A549 (cell line): Measurements from ENCODE around the gene SCYL3. TPM values are rescaled to one million over a fixed set of nuclear protein-coding genes. Genes with fewer than 3 reads are reported as not detected.

ENCODE experiments used
- ATAC-seq, 2 experiments: fragments of 200-7000 bp in 1 of 2; fragments of >200 bp in 1 of 2; cut with Nextera tagmentation in 1 of 2; cut with Tn5 transposase in 1 of 2; 3 replicates each; pipeline versions ENCODE4 v1.8.0 to v1.9.1; 2018 to 2020; ENCODE audit warnings: mild to moderate bottlenecking in 1 of 2, moderate library complexity in 1 of 2
- CTCF ChIA-PET: fragments of 300-600 bp; sonication (Branson Sonifier 250); formaldehyde crosslinking; extraction: SDS; loops from one replicate; lab custom pipeline; 2021; ENCODE audit warnings: antibody characterized with exemption, inconsistent platforms; lab: Yijun Ruan, JAX
- POLR2A ChIA-PET: fragments of 350-600 bp; formaldehyde crosslinking; extraction: SDS; loops from one replicate; lab custom pipeline; 2021; ENCODE audit warnings: antibody characterized with exemption, inconsistent platforms; lab: Yijun Ruan, JAX
- DNase-seq, 2 experiments: peaks; one replicate each; pipeline versions ENCODE4 v3.0.0 to v3.0.0-alpha.2; 2011 to 2016; ENCODE audit warnings: low read depth in 1 of 2, low spot score in 1 of 2
- FAIRE-seq: peaks from 2 replicates; lab custom pipeline; 2011; peaks lifted over from hg19 to GRCh38; lab: Jason Lieb, UNC
- H3K27ac ChIP-seq, 2 experiments: fragments of >200 bp; sonication (Bioruptor Twin); formaldehyde crosslinking; 3 replicates each; pipeline ENCODE4 v1.5.1; 2016 to 2017
- H3K4me1 ChIP-seq: fragments of >200 bp; sonication (Bioruptor Twin); formaldehyde crosslinking; 3 replicates; pipeline ENCODE4 v1.6.1; 2016
- H3K4me2 ChIP-seq: fragments of >200 bp; sonication (Bioruptor Twin); formaldehyde crosslinking; 3 replicates; pipeline ENCODE4 v1.6.1; 2016
- H3K4me3 ChIP-seq: fragments of >200 bp; sonication (Bioruptor Twin); formaldehyde crosslinking; 3 replicates; pipeline ENCODE4 v1.5.1; 2016
- H3K9me3 ChIP-seq: fragments of >200 bp; sonication (Bioruptor Twin); formaldehyde crosslinking; 3 replicates; pipeline ENCODE4 v1.6.1; 2016
- BHLHE40 ChIP-seq: IDR thresholded peaks from 2 replicates; pipeline ENCODE4 v1.6.1; 2012; ENCODE audit warnings: low read depth, low read length, inconsistent platforms
- CEBPB ChIP-seq, 2 experiments: fragments of >200 bp in 1 of 2; sonication (Bioruptor Twin) in 1 of 2; formaldehyde crosslinking in 1 of 2; IDR thresholded peaks; 2 replicates each; pipeline ENCODE4 v1.6.1; 2012 to 2016
- CHD4 ChIP-seq: fragments of 200-600 bp; sonication (generic); IDR thresholded peaks from 2 replicates; pipeline ENCODE4 v1.6.1; 2016; ENCODE audit warnings: antibody characterized with exemption, mild to moderate bottlenecking, borderline replicate concordance
- ESRRA ChIP-seq: fragments of 150-350 bp; IDR thresholded peaks from 2 replicates; pipeline ENCODE4 v1.6.1; 2014; ENCODE audit warnings: mild to moderate bottlenecking, low read length, borderline replicate concordance
- FOSB ChIP-seq: fragments of 250-450 bp; sonication (Bioruptor Pico); IDR thresholded peaks from 2 replicates; pipeline ENCODE4 v1.5.0; 2020; ENCODE audit warnings: mild to moderate bottlenecking, moderate library complexity
- GATA3 ChIP-seq: IDR thresholded peaks from 2 replicates; pipeline ENCODE4 v1.6.1; 2012; ENCODE audit warnings: borderline replicate concordance
- KDM1A ChIP-seq: fragments of 200-600 bp; sonication (generic); IDR thresholded peaks from 2 replicates; pipeline ENCODE4 v1.6.1; 2016; ENCODE audit warnings: low read depth, mild to moderate bottlenecking
- MAFK ChIP-seq: fragments of 450-650 bp; IDR thresholded peaks from 2 replicates; pipeline ENCODE4 v1.6.1; 2014; ENCODE audit not compliant: partially characterized antibody
- NFE2L2 ChIP-seq: fragments of 150-350 bp; conservative IDR thresholded peaks from 2 replicates; pipeline ENCODE4 v1.6.1; 2014; ENCODE audit warnings: low read length
- NPAS2 ChIP-seq: fragments of 250-450 bp; sonication (Bioruptor Pico); IDR thresholded peaks from 2 replicates; pipeline ENCODE4 v1.8.0; 2022; ENCODE audit warnings: mild to moderate bottlenecking, moderate library complexity, borderline replicate concordance
- PHF8 ChIP-seq: fragments of 200-600 bp; sonication (generic); IDR thresholded peaks from 2 replicates; pipeline ENCODE4 v1.6.1; 2016; ENCODE audit warnings: low read depth, mild to moderate bottlenecking, antibody characterized with exemption, moderate library complexity, borderline replicate concordance
- POLR2A ChIP-seq: IDR thresholded peaks from 2 replicates; pipeline ENCODE4 v1.6.1; 2012; ENCODE audit warnings: mild to moderate bottlenecking, low read length
- RCOR1 ChIP-seq: fragments of 150-350 bp; IDR thresholded peaks from 2 replicates; pipeline ENCODE4 v1.6.1; 2014; ENCODE audit warnings: antibody characterized with exemption, low read length, low read depth
- TFCP2L1 ChIP-seq: fragments of 250-450 bp; sonication (Bioruptor Pico); IDR thresholded peaks from 2 replicates; pipeline ENCODE4 v1.5.0; 2021; ENCODE audit warnings: mild to moderate bottlenecking
- ZC3H11A ChIP-seq: fragments of 450-650 bp; IDR thresholded peaks from 2 replicates; pipeline ENCODE4 v1.6.1; 2014; ENCODE audit warnings: antibody characterized with exemption, mild to moderate bottlenecking
- ZFP36 ChIP-seq: fragments of 450-650 bp; IDR thresholded peaks from 2 replicates; pipeline ENCODE4 v1.6.1; 2014; ENCODE audit warnings: borderline replicate concordance; ENCODE audit not compliant: partially characterized antibody
- WGBS: methylation state at CpG from one replicate; pipeline ENCODE4 v1.1.6; 2017; ENCODE audit errors: missing lambda C conversion rate; 5-methylcytosine and 5-hydroxymethylcytosine counted together
- polyA plus RNA-seq, 4 experiments: library from polyadenylated mRNA; depleted of rRNA in 3 of 4; stranded (reverse); fragments of >200 nt; fragmentation: RNase III in 1 of 4; extraction: RNeasy Plus Mini Kit Qiagen cat#74134 plus additional on column Dnase treatment in 1 of 4; gene quantifications; 2 replicates in 3 of 4; 3 replicates in 1 of 4; pipeline ENCODE4 v1.2.3, GENCODE V29; 2011 to 2017
- TF ChIP-seq, protein P1 (sequence below): fragments of 450-650 bp; IDR thresholded peaks from 2 replicates; pipeline ENCODE4 v1.6.1; 2014; ENCODE audit warnings: antibody characterized with exemption
- TF ChIP-seq, protein P2 (sequence below): fragments of 200-600 bp; sonication (generic); IDR thresholded peaks from 2 replicates; pipeline ENCODE4 v1.6.1; 2016; ENCODE audit warnings: antibody characterized with exemption, mild to moderate bottlenecking, moderate library complexity

SCYL3 gene
- polyA plus RNA-seq, 2 of the 4 experiments (the other 2 are of a cell fraction): 3.2 to 7.3 TPM

DNA sequence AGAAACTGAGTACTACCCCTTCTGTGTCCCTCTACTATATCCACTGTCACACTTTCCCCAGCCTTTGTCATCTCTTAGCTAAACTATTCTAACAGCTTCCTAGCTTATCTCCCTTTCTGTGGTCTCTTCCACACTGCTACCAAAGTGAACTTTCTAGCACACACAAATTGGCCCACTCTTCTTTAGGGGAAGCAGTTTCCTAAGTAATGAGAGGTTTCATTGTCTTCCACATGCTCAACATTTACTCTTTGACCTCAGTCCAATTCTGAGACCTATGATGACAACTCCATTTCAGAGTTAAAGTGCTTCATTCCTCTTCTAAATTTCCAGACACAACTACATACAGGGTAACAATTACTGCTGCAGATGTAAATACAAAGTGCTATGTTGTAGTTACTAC, 32.9 kb downstream of the SCYL3 start:
- POLR2A ChIA-PET: no interaction called here
- H3K4me1 ChIP-seq: no peaks in the 10 kb centered on the region
- no peak for ATAC-seq

DNA sequence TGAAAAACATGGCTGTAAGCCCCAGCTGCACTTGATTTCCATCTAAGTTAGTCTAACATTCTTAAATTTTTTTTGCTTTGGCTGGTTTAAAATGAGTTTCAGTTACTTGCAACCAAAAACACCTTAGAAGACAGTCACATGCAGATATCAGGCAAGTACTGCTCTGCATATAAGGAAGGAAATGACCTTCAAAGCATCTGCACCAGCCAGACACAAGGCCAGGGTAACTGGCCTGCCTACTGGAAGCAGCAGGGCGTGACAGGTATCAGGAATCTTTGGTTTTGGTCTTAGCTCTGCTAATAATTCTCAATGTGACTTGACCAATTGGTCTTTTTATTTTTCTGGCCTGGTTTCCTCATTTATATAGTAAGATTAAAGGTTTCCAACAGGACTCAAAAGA, 33.5 kb downstream of the SCYL3 start:
- no peak for ATAC-seq
- no peaks in the 10 kb centered on the region for H3K9me3 ChIP-seq
- no peak for TF ChIP-seq GATA3
- TF ChIP-seq, protein P1, sequence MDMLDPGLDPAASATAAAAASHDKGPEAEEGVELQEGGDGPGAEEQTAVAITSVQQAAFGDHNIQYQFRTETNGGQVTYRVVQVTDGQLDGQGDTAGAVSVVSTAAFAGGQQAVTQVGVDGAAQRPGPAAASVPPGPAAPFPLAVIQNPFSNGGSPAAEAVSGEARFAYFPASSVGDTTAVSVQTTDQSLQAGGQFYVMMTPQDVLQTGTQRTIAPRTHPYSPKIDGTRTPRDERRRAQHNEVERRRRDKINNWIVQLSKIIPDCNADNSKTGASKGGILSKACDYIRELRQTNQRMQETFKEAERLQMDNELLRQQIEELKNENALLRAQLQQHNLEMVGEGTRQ: no peak
- TF ChIP-seq BHLHE40: no peak
- TF ChIP-seq MAFK: no peak
- TF ChIP-seq RCOR1: no peak
- TF ChIP-seq PHF8: no peak
- TF ChIP-seq CHD4: no peak
- TF ChIP-seq ESRRA: no peak
- no peak for TF ChIP-seq ZFP36
- TF ChIP-seq CEBPB (IDR thresholded peaks at IDR 0.05): no peak
- TF ChIP-seq, protein P2, sequence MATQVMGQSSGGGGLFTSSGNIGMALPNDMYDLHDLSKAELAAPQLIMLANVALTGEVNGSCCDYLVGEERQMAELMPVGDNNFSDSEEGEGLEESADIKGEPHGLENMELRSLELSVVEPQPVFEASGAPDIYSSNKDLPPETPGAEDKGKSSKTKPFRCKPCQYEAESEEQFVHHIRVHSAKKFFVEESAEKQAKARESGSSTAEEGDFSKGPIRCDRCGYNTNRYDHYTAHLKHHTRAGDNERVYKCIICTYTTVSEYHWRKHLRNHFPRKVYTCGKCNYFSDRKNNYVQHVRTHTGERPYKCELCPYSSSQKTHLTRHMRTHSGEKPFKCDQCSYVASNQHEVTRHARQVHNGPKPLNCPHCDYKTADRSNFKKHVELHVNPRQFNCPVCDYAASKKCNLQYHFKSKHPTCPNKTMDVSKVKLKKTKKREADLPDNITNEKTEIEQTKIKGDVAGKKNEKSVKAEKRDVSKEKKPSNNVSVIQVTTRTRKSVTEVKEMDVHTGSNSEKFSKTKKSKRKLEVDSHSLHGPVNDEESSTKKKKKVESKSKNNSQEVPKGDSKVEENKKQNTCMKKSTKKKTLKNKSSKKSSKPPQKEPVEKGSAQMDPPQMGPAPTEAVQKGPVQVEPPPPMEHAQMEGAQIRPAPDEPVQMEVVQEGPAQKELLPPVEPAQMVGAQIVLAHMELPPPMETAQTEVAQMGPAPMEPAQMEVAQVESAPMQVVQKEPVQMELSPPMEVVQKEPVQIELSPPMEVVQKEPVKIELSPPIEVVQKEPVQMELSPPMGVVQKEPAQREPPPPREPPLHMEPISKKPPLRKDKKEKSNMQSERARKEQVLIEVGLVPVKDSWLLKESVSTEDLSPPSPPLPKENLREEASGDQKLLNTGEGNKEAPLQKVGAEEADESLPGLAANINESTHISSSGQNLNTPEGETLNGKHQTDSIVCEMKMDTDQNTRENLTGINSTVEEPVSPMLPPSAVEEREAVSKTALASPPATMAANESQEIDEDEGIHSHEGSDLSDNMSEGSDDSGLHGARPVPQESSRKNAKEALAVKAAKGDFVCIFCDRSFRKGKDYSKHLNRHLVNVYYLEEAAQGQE: no peak
- TF ChIP-seq, all 56 proteins: peak for 0
- DNase-seq: no peak
- POLR2A ChIA-PET: interaction anchor here (1.0 kb wide), 1 partner anchor 59 kb away, joined by 5 read pairs; no protein-coding TSS in a partner anchor
- Histone ChIP-seq H3K4me2 (no peak overlapping the region), H3K27ac (no peak overlapping the region), H3K4me3 (no peak overlapping the region), H3K4me1 (no peaks in the 10 kb centered on the region)
- no peak for FAIRE-seq
- 95% methylated on average over 1 of the region's 1 CpG for WGBS
- CTCF ChIA-PET: interaction anchor here (2.0 kb wide), 1 partner anchor 11 kb away, joined by 4 read pairs; no protein-coding TSS in a partner anchor

More for the DNA sequence above, 32.9 kb downstream of the SCYL3 start:
- H3K4me3 ChIP-seq: no peak overlapping the region
- TF ChIP-seq POLR2A (no peak), ZC3H11A (no peak), TFCP2L1 (CRISPR knock-in tag) (no peak), NFE2L2 (no peak), NPAS2 (CRISPR knock-in tag) (no peak), FOSB (CRISPR knock-in tag) (no peak), KDM1A (no peak), ESRRA (no peak)
- TF ChIP-seq, protein P2: no peak
- TF ChIP-seq, protein P1: no peak
- TF ChIP-seq, all 56 proteins: peak for 0
- DNase-seq (no peak), FAIRE-seq (no peak)
- no peak overlapping the region for H3K4me2 ChIP-seq
- CTCF ChIA-PET: interaction anchor here (2.0 kb wide), 1 partner anchor 11 kb away, joined by 4 read pairs; no protein-coding TSS in a partner anchor
- H3K9me3 ChIP-seq: no peaks in the 10 kb centered on the region
- no peak overlapping the region for H3K27ac ChIP-seq
